ENCODE measurements around the gene PLXNA4.

DNA sequence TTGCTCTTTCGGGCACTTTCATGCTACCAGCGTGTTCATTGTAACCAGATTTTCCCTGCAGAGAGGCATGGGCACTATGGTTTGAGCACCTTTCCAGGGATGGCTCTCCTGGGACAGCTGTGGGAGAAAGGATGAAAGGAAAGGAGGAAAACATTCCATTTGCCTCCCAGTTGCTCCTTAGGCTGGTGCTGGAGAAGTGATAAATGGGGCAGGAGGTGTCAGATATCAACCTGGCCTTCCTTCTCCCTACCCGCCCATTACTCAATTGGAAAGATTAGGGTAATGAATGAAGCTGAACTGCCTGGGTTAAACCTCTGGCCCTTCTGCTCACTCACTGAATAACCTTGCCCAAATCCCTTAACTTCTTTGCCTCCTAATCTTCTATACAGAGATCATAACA lies 228.4 kb downstream of the PLXNA4 start:
- TF ChIP-seq CTCF (IDR thresholded peaks at IDR 0.05 in 2 of 3, conservative IDR thresholded peaks at IDR 0.05 in 1 of 3; ENCODE audit: insufficient read depth in 2 of 3, low read depth in 1 of 3, low read length in 3 of 3) (no peak), MCM3 (IDR thresholded peaks at IDR 0.05) (no peak), EZH2 (IDR thresholded peaks at IDR 0.05; ENCODE audit: borderline replicate concordance, low read depth, low read length) (no peak), GABPB1 (CRISPR knock-in tag; IDR thresholded peaks at IDR 0.05) (no peak), ZNF778 (CRISPR knock-in tag; IDR thresholded peaks at IDR 0.05) (no peak)
